HG03039 (cell line): ENCODE measurements around the gene COLEC12.

Source experiments
- ATAC-seq: cut with Tn5 transposase; IDR thresholded peaks from one replicate; pipeline ENCODE4 v1.9.1; 2021; ENCODE audit warnings: mild to moderate bottlenecking, moderate library complexity; ENCODE audit not compliant: unreplicated experiment

COLEC12 gene

GRCh38 chr18:448116-448790 is 52.2 kb downstream of the COLEC12 start:
- no peak for ATAC-seq

- ATAC-seq: no peak
Observed at GRCh38 chr18:446941-447560, 53.5 kb downstream of the COLEC12 start.

GRCh38 chr18:445055-445454 is 55.4 kb downstream of the COLEC12 start:
- no peak for ATAC-seq

GRCh38 chr18:438571-438970 is 61.9 kb downstream of the COLEC12 start:
- ATAC-seq: no peak

DNA sequence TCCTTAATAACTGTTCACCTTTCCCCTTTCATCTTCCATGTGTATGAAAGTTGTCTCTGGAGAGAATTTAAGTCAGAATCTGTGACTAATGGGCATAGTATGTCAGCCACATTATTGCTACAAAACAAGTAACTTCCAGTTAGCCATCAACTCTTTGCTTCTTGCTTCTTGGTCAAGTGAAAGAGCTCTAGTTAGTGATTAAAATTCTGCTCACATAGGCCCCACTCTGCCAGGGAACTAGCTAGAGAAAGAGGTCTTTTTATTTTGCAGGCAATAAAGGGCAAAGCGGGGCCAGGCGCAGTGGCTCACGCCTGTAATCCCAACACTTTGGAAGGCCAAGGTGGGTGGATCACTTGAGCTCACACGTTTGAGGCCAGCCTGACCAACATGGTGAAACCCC is 64.6 kb downstream of the COLEC12 start:
- ATAC-seq: no peak

DNA sequence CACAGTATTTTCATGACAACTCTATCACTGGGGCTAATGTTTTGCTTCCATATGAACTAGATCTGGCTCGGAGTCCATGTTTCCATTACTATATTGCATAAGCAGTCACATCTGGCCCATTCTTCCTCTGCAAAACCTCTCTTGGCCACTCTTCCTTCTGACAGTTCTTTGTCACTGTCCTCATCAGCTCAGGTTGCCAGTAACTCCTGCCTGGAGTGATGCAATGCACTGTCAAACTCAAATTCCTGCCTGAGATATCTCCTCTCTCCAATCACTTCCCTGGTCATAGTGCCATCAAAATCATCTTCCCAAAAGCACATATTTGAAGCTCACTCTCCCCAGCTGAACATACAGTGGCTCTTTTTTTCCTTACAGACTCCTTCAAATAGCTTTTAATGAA is 66.1 kb downstream of the COLEC12 start:
- ATAC-seq: no peak

GRCh38 chr18:433960-434359 is 66.5 kb downstream of the COLEC12 start:
- ATAC-seq: no peak

DNA sequence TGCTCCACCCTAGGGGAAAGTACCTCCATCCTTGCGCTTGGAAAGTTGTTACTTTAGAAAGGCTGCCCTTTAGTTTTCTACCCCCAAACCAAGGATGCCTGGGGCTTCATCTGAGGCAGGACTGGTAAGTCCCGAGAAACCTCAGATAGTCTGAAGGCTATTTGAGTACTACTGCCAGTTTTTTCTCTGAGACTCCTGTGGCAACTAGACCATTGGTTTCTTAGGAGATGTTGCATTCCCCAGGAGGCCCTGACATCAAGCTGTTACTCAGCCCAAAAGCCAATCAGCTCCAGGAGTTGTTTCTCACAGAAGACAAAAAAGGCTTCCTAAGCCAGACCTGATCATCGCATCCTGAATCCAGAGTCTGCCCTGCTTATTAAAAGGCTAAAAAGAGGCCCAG is 67.2 kb downstream of the COLEC12 start:
- no peak for ATAC-seq

DNA sequence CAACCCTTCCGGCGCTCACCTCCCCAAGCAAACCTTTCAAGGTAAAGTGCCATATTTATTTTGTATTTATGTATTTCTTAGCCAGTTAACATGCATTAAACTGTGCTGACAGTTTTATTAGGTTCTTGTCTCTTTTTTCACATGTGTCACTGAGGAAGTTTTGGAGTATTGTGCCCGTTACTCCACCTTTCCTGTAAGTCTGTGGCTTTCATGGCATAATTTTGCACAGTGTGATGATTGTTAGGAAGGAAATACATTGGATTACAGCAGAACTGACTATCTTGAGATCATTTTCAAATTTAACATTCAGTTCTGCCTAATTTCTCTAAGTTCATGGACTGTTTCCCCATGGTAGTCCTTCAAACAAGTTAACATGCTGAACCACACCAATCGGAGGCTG is 67.7 kb downstream of the COLEC12 start:
- ATAC-seq: no peak

- no peak for ATAC-seq
Observed at GRCh38 chr18:429030-429429, 71.5 kb downstream of the COLEC12 start.

GRCh38 chr18:427005-427404 is 73.5 kb downstream of the COLEC12 start:
- ATAC-seq: no peak

DNA sequence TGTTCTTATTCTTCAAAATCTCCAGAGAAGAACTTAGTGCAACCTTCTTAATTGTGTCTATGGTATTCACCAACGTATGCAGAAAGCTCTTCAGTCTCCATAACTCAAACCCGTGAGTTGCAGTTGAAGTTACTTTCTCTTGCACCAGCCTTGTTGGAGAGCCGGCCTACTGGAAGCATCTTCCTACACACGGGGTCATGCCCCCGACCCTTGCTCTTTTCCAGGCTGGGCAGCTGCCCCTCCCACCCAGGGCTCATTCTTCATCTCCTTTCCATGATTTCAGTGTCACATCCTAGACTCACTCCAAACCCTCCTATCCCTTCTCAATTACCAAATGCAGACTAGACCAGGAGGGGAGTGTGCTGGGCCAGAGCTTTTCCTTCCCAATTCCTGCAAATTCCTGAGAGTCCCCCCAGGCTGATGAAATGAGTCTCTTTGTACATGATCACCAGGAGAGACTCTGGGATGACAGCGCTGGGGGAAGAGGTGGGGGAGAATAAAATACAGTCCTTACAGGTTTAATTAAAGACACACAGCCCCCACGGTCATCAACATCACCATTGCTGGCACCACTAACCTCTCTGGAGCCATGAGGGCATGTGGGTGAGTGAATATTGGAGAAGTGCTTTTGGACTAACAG is 75.3 kb downstream of the COLEC12 start:
- no peak for ATAC-seq

DNA sequence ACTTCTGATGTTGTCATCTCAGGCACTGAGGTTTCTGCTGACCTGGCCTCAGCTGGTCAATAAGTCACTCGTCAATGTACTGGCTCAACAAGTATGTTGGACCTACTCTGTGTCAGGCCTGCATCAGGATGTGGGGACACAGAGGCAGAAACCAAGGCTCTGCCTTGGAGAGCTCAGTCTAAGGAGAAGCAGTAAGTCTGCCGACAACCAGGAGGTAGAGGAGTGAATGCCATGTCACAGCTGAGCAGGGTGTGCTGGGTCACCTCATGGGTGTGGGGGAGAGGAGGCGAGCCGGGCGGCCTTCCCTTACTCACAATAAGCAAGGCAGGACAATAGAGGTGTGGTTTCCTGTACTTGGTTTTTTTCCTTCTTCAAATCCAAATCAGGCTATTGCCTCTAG is 75.8 kb downstream of the COLEC12 start:
- no peak for ATAC-seq

DNA sequence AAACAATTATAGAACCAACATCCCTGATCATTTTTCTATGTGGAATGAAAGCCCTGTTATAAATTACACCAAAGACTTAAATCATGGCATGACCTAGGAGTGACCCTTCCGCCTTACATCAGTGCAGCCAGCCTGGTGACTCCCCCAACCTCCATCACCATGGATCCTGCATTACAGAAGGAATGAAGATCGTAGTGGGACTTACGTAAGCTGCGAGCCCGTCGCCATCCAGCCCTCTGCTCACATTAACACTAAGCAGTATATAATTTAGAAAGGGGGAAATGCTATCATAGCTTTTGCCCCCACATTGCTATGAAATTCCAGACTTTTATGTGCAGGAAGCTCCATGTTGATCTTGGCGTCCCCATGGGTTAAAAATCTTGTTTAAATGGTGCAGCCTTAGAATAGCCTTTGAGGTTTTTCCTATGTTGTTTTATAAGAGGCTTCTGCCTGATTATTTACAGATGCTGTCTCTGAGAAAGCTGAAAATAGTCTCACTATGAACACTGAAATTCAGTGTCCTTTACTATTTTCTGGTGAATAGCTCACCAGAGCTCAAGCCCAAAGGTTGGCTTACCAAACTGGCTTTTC is 76.3 kb downstream of the COLEC12 start:
- no peak for ATAC-seq

DNA sequence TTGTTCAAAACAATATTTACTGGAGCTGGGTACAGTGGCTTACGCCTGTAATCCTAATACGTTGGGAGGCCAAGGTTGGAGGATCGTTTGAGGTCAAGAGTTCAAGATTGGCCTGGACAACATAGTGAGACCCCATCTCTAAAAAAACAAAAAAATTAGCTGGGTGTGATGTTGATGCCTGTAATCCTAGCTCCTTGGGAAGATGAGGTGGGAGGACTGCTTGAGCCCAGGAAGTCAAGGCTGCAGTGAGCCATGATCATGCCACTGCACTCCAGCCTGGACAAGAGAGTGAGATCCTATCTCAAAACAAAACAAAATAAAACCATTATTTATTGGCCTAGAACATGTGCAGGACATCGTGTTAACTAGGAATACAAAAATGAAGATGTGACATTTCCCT is 77.5 kb downstream of the COLEC12 start:
- no peak for ATAC-seq

DNA sequence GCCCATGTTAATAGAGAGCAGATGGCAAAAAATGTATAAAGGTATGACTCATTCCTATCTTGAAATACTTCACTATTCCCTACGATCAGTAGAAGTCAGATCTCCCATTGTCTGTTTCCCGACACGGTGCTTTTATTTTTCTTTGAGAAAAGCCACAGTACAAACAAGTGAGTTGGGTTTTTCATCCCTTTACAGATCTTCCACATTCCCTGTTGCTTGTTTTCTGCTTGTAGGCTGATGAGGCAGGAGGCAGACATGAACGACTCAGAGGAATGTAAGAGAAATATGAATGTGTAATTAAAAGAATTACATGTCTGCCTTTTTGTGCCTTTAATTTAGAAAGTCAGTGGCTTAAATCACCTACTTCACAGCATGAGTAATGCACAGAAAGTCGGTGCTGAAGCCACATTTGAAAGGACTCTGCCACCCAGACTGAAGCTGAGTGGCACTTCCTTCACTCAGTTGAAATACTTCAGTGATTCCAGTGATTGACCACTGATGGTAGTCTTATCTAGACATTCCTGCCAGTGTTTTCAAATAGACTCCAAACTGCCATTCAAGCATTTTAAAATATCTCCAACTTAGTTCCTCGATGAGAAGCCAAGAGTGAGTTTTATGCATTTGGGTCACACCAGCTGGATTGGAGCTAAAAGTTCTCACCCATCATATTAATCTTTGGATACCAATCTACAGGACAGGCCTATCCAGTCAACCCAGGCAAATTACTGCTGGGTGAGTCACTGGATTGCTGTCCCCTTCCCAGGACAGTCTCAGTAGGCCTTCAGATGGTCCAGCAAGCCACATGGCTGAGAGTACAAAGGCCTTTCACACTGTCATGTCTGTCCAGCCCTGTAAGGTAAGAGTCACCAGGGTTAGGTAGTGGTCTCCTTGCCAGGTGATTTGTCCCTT is 79.0 kb downstream of the COLEC12 start:
- no peak for ATAC-seq

DNA sequence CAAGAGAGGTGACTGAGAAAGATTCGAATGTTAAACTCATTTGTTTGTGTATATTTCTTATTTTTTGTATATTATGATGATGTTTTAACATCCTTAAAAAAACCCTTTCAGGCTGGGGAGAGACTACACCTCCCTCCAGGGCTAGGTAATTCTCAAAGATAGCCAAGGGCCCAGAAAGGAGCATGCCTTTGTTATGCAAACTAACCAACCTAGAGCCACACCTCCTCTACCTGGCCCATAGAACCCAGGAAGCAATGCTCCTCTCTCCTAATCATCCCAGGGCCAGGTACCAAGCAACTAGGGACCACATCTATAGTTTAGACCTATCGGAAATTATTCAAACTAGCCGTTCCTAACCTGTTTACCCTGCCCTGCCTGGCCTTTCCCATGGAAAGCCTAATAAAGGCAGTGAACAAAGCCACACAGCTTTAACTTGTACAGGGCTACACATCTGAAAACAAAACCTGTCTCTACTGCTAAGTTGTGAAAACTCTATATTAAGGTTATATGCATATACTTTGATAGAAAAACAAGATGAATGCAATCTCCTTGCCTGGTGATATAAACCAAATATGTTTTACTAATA is 79.7 kb downstream of the COLEC12 start:
- no peak for ATAC-seq

DNA sequence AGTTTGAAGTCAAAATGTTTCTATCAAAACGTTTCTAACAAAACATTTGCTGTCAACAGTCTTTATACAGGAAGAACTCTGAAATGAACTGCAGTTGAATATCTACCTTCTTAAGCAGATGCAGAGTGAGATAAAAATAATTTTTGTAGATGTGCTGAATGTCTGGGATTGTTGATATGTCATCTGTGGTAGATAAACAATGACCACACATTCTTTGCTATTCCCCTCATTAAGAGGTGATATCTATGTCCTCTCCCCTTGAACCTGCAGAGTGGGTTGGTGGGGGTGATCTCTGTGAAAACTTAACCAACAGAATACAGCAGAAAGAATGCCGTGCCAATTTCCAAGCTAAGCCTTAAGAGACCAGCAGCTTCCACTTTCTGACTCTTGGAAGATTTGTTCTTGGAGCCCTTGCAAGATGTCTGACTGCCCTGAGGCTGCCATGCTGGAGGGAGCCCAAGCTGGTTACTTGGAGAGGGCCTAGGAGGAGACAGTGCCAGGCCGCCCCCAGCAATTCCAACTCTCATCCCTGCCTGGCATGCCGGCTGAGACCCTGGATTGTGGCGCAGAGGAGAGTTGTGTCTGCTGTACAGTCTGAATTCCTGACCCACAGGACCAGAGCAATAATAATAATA is 80.8 kb downstream of the COLEC12 start:
- no peak for ATAC-seq

DNA sequence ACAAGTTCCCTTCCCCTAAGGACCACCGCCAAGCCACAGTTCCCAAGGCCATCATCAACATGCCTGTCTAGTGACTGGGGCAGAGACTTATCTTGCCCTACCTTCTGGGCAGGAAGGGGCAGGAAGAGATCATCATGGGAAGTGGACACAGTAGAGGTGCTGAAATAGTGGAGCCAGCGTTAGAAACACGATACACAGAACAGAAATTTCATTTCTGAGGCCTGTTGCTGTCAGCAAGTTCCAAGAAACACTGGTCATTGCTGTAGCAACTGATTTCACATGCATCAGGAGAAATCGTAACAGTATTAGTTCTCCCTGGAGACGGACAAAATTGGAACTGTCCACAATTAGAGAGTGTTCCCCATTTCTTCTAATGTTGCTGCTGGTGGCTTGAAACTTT is 83.0 kb downstream of the COLEC12 start:
- no peak for ATAC-seq

GRCh38 chr18:416930-417329 is 83.6 kb downstream of the COLEC12 start:
- ATAC-seq: no peak
